Left lung (tissue), 10 donors: Measurements from ENCODE around the gene TACR1. TPM values are rescaled to one million over a fixed set of nuclear protein-coding genes. Genes with fewer than 3 reads are reported as not detected.
A peak's percentile ranks its signal among the peaks of the same experiment; 100 is the strongest.
"Not testable (repeated sequence)": the region's sequence is repeated elsewhere in the genome, so short reads cannot be mapped to it uniquely, and the experiment has no call there.

Experiments
- ATAC-seq: fragments of 200-7000 bp; cut with Tn5 transposase; one replicate; pipeline ENCODE4 v1.9.1; 2020; ENCODE audit warnings: moderate library complexity
- DNase-seq, 4 donors: peaks; one replicate each; pipeline ENCODE4 v3.0.0-alpha.2; 2013 to 2020
- H3K27ac ChIP-seq, 2 donors: fragments of 200-600 bp; sonication (generic) in 1 of 2; one replicate each; pipeline versions ENCODE4 v1.5.0 to v1.8.0; 2020 to 2021
- H3K27me3 ChIP-seq, 2 donors: fragments of 200-600 bp; sonication (generic) in 1 of 2; one replicate each; pipeline versions ENCODE4 v1.5.0 to v1.8.0; 2020 to 2021
- H3K36me3 ChIP-seq, 2 donors: fragments of 200-600 bp; sonication (generic) in 1 of 2; one replicate each; pipeline versions ENCODE4 v1.5.0 to v1.8.0; 2020 to 2021
- H3K4me1 ChIP-seq, 2 donors: fragments of 200-600 bp; one replicate each; pipeline ENCODE4 v1.8.0; 2021
- H3K4me3 ChIP-seq, 2 donors: fragments of 200-600 bp; sonication (generic) in 1 of 2; one replicate each; pipeline versions ENCODE4 v1.5.0 to v1.8.0; 2020 to 2021; ENCODE audit warnings: mild to moderate bottlenecking in 1 of 2
- H3K9me3 ChIP-seq, 2 donors: fragments of 200-600 bp; sonication (generic) in 1 of 2; one replicate each; pipeline versions ENCODE4 v1.5.0 to v1.8.0; 2020 to 2021
- CTCF ChIP-seq, 2 donors: fragments of 200-600 bp; sonication (generic) in 1 of 2; IDR thresholded peaks; one replicate each; pipeline versions ENCODE4 v1.5.0 to v1.8.0; 2021; ENCODE audit warnings: antibody characterized with exemption in 2 of 2
- intact Hi-C, 2 donors: fragments of 100-400 bp; cut with DNase I; formaldehyde crosslinking; loops; one replicate each; pipeline versions ENCODE4 v1.11.2 to v1.14.2; 2022
- polyA plus RNA-seq, 6 donors: library from polyadenylated mRNA; unstranded; fragments of 120-200 nt; gene quantifications; one replicate each; pipeline ENCODE4 v1.2.1, GENCODE V29; 2013; ENCODE audit not compliant: insufficient read length in 6 of 6
- total RNA-seq, 2 donors: library from RNA; stranded (reverse); fragmentation: NEBNext Ultra II Directional; extraction: Animal tissue kit (Norgen Biotek cat#: 25700); gene quantifications; one replicate each; pipeline ENCODE4 v1.2.1, GENCODE V29; 2021
- donor health status: DM: no; HTN: yes; CAD: no.
- donor health status: DM: no; HTN: no; CAD: no.

Gene TACR1
- total and polyA plus RNA-seq, 8 donors, result 0.09 to 3.2 (median 2.2) TPM

DNA sequence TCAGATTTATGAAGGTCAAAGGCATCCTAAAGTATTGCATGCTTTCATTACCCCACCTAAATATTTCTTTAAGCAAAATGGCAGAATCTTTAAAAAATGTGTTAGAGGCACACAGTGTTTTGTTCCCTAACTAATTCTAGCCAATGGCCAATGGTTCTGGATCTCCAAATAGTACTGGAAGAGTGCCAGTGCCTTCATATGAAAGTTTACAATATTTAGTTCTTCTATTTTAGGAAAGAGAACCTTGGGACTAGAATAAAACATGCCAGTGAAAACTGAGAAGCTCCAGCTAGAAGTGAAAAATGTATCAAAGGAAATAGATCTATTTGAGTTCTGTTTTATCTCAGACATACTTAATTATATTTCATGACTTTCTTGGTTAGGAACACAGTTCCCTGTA, 37.1 kb downstream of the TACR1 start:
- ATAC-seq, result no peak
- no peaks in the 10 kb centered on the region for H3K27me3 ChIP-seq
- H3K36me3 ChIP-seq, result no peaks in the 10 kb centered on the region
- no peaks in the 10 kb centered on the region for H3K4me1 ChIP-seq
- no peak for TF ChIP-seq CTCF (IDR thresholded peaks at IDR 0.05)
- H3K9me3 ChIP-seq, result no peaks in the 10 kb centered on the region
- intact Hi-C loops, result no loop called here
- no peak overlapping the region for H3K27ac ChIP-seq
- DNase-seq, result no peak
- H3K4me3 ChIP-seq, result no peak overlapping the region

GRCh38 chr2:75157435-75157834, 41.9 kb downstream of the TACR1 start:
- Histone ChIP-seq H3K27me3 (no peaks in the 10 kb centered on the region), H3K4me1 (peaks cover 3 to 6% of the 10 kb centered on the region in 2 donors), H3K4me3 (no peak overlapping the region), H3K27ac (no peak overlapping the region), H3K36me3 (no peaks in the 10 kb centered on the region), H3K9me3 (no peaks in the 10 kb centered on the region)
- intact Hi-C loops, result no loop called here
- TF ChIP-seq CTCF (IDR thresholded peaks at IDR 0.05), result no peak
- ATAC-seq (no peak), DNase-seq (no peak)

DNA sequence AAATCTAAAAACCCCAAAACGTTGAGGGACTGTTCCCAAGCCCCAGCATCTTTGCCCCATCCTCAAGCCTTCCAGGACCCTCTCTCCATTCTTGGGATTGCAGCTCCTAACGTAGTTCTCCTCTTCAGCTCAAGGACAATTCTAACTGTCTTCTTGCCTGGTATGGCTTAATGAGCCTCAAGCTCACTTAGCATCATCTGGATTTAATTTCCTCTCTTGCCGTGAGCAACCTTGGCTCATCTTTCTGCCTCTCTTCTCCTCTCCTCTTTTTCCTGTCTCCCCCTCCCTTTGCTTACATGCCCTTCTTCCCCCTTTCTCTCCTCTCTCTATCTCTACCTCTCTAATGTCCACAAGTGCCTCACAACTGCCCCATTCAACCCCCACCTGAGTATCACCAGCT, 44.2 kb downstream of the TACR1 start:
- intact Hi-C loops, result no loop called here
- DNase-seq (no peak), ATAC-seq (no peak)
- Histone ChIP-seq H3K4me3 (no peak overlapping the region), H3K36me3 (no peaks in the 10 kb centered on the region), H3K9me3 (no peaks in the 10 kb centered on the region), H3K27ac (no peak overlapping the region), H3K4me1 (peaks cover 3 to 6% of the 10 kb centered on the region in 2 donors), H3K27me3 (no peaks in the 10 kb centered on the region)
- TF ChIP-seq CTCF (IDR thresholded peaks at IDR 0.05), result no peak

- Histone ChIP-seq H3K36me3 (no peaks in the 10 kb centered on the region), H3K4me3 (no peak overlapping the region), H3K27me3 (no peaks in the 10 kb centered on the region), H3K27ac (no peak overlapping the region), H3K4me1 (peaks cover 3 to 6% of the 10 kb centered on the region in 2 donors), H3K9me3 (no peaks in the 10 kb centered on the region)
- DNase-seq (no peak), ATAC-seq (peak; percentile 95)
- intact Hi-C loops, result no loop called here
- no peak for TF ChIP-seq CTCF (IDR thresholded peaks at IDR 0.05)
These were observed 46.1 kb downstream of the TACR1 start for GRCh38 chr2:75153221-75153620.

- H3K9me3 ChIP-seq, H3K27me3 ChIP-seq, intact Hi-C loops, H3K27ac ChIP-seq, H3K4me1 ChIP-seq, H3K36me3 ChIP-seq, ATAC-seq, H3K4me3 ChIP-seq, DNase-seq: not testable (repeated sequence)
These were observed 47.1 kb downstream of the TACR1 start for GRCh38 chr2:75152243-75152642.

DNA sequence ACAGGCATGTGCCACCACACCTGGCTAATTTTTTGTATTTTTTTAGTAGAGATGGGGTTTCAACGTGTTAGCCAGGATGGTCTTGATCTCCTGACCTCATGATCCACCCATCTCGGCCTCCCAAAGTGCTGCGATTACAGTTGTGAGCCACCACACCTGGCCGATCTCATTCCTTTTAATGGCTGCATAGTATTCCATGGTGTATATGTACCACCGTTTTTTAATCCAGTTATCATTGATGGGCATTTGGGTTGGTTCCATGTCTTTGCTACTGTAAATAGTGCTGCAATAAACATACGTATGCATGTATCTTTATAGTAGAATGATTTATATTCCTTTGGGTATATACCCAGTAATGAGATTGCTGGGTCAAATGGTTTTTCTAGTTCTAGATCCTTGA, 51.4 kb downstream of the TACR1 start:
- H3K4me1 ChIP-seq, H3K27me3 ChIP-seq, H3K9me3 ChIP-seq, H3K4me3 ChIP-seq, H3K27ac ChIP-seq, H3K36me3 ChIP-seq, ATAC-seq, DNase-seq, intact Hi-C loops: not testable (repeated sequence)
